NCI-H82 (cell line): ENCODE results near the gene SOD1.

Source experiments
- DNase-seq: peaks from one replicate; lab custom pipeline; 2025; lab: John Stamatoyannopoulos, UW

The SOD1 gene

GRCh38 chr21:31684918-31685317 is 25.4 kb downstream of the SOD1 start:
- no peak for DNase-seq

- DNase-seq = no peak
Observed at GRCh38 chr21:31686272-31686915, 26.9 kb downstream of the SOD1 start.

- no peak for DNase-seq
Observed at GRCh38 chr21:31687108-31687507, 27.6 kb downstream of the SOD1 start.

- no peak for DNase-seq
Observed at GRCh38 chr21:31688603-31689368, 29.3 kb downstream of the SOD1 start.

GRCh38 chr21:31693222-31693621 is 33.7 kb downstream of the SOD1 start:
- no peak for DNase-seq

DNA sequence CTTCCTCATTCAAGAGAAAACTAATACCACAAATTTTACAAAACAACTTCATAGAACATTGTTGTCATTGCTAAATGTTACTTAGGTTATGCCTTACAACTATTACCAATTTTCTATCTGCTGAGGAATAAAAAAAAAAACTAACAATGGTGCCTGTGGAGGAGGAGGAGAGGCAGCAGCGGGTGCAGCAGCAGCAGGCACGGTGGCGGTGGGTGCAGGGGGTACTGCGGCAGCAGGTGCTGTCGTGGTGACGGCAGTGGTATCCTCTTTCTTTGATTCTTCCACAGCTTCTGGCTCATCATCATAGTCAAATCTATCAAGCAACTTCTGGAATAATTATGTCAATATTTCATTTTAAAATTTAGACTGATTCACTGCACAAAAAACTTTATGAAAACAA is 36.9 kb downstream of the SOD1 start:
- no peak for DNase-seq

- DNase-seq = no peak
Observed at GRCh38 chr21:31698461-31698860, 39.0 kb downstream of the SOD1 start.

GRCh38 chr21:31700040-31700439 is 40.5 kb downstream of the SOD1 start:
- DNase-seq = no peak

GRCh38 chr21:31706562-31706961 is 47.1 kb downstream of the SOD1 start:
- no peak for DNase-seq

- DNase-seq = no peak
Observed at GRCh38 chr21:31707499-31707898, 48.0 kb downstream of the SOD1 start.

GRCh38 chr21:31708541-31708940 is 49.0 kb downstream of the SOD1 start:
- no peak for DNase-seq

DNA sequence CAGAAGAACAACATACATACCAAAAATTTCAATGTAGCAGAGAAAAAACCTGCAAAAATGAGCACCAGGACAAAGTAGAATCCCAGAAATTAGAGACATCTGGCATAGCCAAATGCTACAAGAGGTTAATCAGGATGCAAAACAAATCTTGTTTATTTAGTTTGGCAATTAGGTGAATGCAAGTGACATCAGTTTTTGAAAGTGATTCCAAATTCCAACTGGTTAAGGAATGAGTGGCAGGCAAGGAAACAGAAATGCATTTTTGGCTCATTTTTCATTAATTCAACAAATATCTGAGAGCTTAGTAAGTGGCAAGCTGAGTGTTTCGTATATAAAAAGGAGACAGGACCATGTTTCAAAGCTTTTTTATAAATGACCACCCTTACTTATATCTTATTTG is 51.1 kb downstream of the SOD1 start:
- no peak for DNase-seq

DNA sequence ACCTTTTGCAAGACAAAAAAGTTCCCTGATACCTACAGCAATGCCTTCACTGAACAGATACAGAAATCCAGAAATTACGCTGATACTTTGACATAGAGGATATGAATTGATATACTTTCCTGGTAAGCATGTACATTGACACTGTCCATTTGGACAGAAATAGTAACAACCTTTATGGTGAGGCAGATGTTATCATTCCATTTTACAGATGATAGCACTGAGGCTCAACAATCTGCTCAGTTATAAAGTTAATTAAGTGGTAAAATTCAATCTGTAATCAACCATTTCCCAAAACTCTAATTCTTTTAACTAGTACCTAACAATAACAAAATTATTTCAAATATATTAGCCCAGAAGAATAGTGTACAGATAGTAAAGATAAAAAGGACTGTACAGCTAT is 51.8 kb downstream of the SOD1 start:
- no peak for DNase-seq

GRCh38 chr21:31711745-31712285 is 52.3 kb downstream of the SOD1 start:
- no peak for DNase-seq

- no peak for DNase-seq
Observed at GRCh38 chr21:31713115-31713514, 53.6 kb downstream of the SOD1 start.

- DNase-seq = no peak
Observed at GRCh38 chr21:31713973-31714740, 54.7 kb downstream of the SOD1 start.

DNA sequence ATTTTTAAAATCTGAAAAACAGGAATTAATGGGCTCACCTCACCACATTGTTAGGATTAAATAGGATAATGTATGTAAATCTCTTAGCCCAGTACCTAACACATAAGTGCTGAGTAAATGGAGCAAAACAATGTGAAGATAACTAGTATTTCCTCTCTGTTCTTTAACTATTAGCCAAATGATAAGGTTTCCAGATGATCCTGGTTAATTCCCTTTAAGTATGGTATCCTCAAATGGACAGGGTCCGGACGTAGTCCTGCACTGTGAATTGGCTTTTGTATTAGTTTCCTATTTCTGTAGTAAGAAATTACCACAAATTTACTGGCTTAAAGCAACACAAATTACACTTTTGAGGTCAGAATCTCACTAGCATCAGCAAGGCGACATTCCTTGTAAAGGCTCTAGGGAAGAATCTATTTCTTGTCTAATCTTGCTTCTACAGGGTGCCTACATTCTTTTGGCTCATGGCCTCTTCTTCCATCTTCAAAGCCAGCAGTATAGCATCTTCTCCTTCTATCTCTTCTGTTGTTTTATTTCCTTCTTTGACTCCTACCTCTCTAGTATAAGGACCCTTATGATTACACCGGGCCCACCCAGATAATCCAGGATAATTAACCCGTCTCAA is 55.4 kb downstream of the SOD1 start:
- peak; percentile 51 for DNase-seq

DNA sequence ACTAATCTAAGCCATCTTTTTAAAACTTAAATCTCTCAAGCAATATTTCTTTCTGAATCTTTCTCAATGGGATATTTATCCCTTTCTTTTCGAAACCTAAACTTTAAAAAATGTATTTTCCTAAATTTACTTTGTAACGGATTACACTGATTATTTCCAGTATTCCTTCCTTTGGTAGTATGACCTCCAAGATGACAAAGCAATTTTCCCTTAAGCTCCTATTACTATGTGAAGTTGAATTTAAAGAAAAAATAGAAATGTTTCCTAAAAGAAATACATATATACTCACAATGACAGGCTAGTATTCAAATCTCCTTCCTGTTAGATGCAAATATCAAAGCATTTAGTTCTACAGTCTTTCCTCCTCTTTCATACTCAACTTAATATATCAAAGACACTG is 56.6 kb downstream of the SOD1 start:
- DNase-seq = no peak
